Measurements from ENCODE around the gene EDARADD.

DNA sequence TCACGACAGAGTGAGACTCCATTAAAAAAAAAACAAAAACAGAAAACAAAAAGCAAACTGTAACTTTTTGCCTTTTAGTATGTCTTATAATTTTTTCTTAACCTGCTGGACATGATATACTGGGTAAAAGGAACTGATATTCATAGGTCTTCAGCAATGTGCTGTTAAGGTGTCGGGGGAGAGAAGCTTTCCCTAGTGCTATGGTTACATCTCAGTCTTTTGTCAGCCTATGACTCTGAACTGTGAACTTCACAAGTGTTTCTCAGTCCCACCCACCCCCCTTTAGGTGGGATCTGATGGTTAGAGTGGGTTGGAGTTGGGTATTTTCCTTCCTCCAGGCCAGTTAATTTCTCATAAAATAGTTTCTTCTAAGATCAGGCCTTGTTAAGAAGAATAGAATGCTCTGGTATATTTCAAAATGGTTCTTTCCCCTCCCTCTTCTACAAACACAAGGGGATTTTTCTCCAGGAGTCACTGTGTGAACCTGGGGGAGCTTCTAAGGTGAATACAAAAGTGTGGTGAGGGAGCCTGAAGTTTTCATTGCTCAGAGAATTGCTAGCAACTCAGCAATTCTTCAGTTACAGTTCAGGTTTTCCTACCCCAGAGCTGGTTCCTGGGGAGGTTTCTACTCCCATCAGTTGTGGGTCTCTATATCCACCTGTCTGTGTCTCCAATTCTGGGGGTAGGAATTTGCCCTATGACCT is 16.1 kb upstream of the EDARADD start:
- TF ChIP-seq CTCF (IDR thresholded peaks at IDR 0.05) (no peak), EZH2 (IDR thresholded peaks at IDR 0.05) (no peak)

All from neural progenitor cell (in vitro differentiated cells).